GM21528 (cell line): ENCODE data around the gene SNX21.

Source experiments
- ATAC-seq: cut with Tn5 transposase; IDR thresholded peaks from one replicate; pipeline ENCODE4 v1.9.1; 2021; ENCODE audit warnings: mild to moderate bottlenecking, moderate library complexity; ENCODE audit not compliant: unreplicated experiment, low FRiP score

SNX21 gene

DNA sequence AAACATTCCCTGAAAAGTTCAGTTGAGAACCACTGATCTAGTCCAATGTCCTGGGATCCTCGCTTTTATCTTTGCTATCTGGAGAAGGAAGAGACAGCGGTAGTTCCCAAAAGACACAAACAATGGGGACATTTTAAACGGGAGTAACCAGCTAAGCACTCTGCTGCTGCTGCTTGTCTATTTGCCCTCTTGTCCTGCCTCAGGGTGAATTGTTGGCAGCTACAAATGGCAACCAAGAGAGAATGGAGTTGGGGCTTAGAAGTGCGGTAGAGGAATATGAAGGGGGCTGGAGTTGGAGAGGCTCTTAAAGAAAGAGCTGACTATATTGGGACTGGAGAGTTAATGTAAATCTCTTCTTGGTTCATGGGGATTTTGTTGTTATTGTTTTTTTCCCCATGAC lies 41.0 kb downstream of the SNX21 start:
- no peak for ATAC-seq

GRCh38 chr20:45878076-45878761 lies 44.6 kb downstream of the SNX21 start:
- ATAC-seq, result no peak

DNA sequence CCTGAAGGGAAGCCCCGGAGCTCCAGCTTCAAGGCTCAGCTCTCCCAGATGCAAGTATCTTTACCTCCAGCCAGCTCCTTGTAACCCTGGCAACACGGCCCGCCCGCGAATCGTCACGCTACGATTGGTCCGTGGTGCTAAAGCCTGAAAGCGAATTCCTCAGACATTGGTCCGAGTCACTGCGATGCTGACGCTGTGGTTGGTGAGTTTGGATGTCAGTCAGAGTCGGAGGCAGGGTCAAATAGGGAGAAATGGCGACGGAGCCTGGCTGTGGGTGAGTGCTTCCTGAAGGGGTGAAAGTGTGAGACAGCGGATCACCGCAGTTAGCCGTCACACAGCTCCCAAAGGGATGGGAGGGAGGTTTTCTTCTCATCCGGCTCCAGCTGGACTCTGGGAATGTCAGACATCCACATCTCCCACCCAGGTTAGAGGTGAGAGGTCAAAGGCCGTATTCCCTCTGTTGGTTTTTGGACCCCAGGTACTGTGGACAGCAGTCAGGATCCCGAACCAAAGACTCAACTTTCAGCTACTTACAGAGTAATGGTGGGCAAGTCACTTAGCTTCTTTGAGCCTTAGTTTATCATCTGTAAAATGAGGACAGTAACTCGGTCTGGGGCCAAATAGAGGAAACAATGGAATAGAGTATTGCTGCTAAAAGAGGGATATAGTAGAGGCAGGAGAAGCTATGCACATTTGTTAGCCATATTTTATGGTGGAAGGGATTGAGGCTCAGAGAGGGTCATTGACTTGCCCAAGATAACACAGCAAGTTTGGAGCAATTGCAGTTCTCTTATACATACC lies 47.6 kb downstream of the SNX21 start, which contains the start of gene ZSWIM1:
Gene ZSWIM1, plus strand, starts transcription at position 240 of the 801 bp plus-strand sequence. CDS start 1,366 bp downstream, outside the sequence.
- ATAC-seq, result peak; percentile 97

GRCh38 chr20:45882469-45883099 lies 49.0 kb downstream of the SNX21 start:
- no peak for ATAC-seq

GRCh38 chr20:45883100-45883469 lies 49.5 kb downstream of the SNX21 start:
- no peak for ATAC-seq

GRCh38 chr20:45886590-45887345 lies 53.2 kb downstream of the SNX21 start:
- ATAC-seq, result no peak

GRCh38 chr20:45887346-45887715 lies 53.7 kb downstream of the SNX21 start, which contains the start of gene SPATA25:
SPATA25 (minus strand) TSS chr20:45887622; CDS start chr20:45887590, 32 bp downstream.
- ATAC-seq, result no peak

DNA sequence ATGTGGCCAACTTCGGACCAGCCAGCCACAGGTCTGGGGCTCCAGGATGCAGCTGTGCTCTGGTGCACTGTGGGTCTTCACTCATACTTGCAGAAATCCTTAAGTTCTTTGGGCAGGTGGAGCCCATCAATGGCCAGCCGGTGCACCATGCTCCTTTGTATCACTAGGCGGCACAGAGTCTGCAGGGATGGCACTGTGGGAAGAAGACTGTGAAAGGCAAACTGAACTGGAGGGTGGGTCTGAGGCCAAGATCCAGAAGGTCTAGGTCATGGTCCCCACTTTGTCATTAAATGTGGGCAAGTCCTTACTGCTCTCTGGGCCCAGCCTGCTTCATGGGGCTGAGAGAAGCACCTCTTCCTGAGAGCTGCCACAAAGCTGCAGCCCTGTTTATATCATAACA lies 55.1 kb downstream of the SNX21 start:
- no peak for ATAC-seq

GRCh38 chr20:45890077-45890984 lies 56.7 kb downstream of the SNX21 start:
- peak; percentile 8 for ATAC-seq

GRCh38 chr20:45890985-45891983 lies 57.7 kb downstream of the SNX21 start, which contains the start of the genes CTSA and NEURL2:
CTSA (plus strand) TSS chr20:45891335; CDS start chr20:45891569, 234 bp downstream.
NEURL2 (minus strand) TSS chr20:45891208; CDS start chr20:45890991, 217 bp downstream.
- ATAC-seq, result peak; percentile 72

DNA sequence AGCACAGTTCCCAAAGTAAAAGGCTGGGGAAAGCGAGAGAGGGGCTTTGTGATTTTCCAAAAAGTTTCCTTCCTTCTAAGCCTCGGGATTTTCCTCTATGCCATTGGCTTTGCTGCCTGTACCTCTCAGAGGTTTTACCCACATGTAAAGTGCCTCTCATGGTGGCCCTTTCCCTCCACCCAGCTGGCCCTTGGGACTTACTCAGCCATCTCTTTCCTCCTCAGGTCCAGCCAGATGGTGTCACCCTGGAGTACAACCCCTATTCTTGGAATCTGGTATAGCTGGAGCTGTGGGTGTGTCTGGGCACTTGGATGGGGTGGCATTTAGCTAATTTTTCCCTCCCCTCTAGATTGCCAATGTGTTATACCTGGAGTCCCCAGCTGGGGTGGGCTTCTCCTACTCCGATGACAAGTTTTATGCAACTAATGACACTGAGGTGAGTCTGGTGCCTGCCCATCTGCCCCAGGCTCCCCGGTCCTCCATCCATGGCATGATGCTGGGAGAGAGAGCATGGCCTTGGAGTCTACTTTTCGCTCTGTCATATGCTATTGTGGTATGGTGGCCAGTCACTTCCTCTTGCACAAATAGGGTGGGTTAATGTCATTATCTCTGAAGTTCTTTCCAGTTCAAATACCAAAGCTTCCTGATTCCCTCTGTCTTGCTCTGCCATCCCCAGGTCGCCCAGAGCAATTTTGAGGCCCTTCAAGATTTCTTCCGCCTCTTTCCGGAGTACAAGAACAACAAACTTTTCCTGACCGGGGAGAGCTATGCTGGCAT lies 58.6 kb downstream of the SNX21 start:
- ATAC-seq, result no peak
